HL-60 (cell line): ENCODE measurements around the gene GCSH.

Experiments used
- GABPA ChIP-seq: IDR thresholded peaks from 2 replicates; pipeline ENCODE4 v1.6.1; 2012; ENCODE audit warnings: low read depth
- POLR2AphosphoS5 ChIP-seq: IDR thresholded peaks from 2 replicates; pipeline ENCODE4 v1.6.1; 2012; ENCODE audit warnings: low read depth
- SPI1 ChIP-seq: IDR thresholded peaks from 2 replicates; pipeline ENCODE4 v1.6.1; 2012; ENCODE audit warnings: low read depth, mild to moderate bottlenecking, borderline replicate concordance
- TF ChIP-seq, protein P1 (sequence below): IDR thresholded peaks from one replicate; pipeline ENCODE4 v1.5.1; 2011; ENCODE audit warnings: low read length, control low read depth, inconsistent platforms; ENCODE audit not compliant: insufficient read depth
- TF ChIP-seq, protein P2 (sequence below): IDR thresholded peaks from 2 replicates; pipeline ENCODE4 v1.6.1; 2012; ENCODE audit warnings: low read depth; ENCODE audit not compliant: insufficient replicate concordance

DNA sequence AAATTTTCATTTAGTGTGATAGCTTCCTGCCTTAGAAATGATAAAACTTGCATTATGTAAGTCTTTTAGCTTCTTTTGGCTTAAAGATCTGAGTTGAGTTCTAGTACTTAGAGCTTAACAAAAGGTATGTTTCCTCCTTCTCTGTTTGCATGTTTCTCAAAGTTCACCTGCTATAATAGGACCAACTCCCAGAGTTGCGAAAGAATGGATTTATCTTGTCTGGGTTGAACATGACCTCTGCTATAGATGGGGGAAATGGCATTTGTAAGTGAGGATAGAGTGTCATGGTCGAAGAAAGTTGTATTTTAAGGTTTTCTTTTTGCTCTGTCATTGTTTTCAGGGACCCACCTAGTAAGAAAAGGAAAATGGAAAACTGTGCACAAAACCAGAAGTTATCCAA is 53.4 kb downstream of the GCSH start:
- TF ChIP-seq, protein P1, sequence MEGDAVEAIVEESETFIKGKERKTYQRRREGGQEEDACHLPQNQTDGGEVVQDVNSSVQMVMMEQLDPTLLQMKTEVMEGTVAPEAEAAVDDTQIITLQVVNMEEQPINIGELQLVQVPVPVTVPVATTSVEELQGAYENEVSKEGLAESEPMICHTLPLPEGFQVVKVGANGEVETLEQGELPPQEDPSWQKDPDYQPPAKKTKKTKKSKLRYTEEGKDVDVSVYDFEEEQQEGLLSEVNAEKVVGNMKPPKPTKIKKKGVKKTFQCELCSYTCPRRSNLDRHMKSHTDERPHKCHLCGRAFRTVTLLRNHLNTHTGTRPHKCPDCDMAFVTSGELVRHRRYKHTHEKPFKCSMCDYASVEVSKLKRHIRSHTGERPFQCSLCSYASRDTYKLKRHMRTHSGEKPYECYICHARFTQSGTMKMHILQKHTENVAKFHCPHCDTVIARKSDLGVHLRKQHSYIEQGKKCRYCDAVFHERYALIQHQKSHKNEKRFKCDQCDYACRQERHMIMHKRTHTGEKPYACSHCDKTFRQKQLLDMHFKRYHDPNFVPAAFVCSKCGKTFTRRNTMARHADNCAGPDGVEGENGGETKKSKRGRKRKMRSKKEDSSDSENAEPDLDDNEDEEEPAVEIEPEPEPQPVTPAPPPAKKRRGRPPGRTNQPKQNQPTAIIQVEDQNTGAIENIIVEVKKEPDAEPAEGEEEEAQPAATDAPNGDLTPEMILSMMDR, result no peak
- TF ChIP-seq, protein P2, sequence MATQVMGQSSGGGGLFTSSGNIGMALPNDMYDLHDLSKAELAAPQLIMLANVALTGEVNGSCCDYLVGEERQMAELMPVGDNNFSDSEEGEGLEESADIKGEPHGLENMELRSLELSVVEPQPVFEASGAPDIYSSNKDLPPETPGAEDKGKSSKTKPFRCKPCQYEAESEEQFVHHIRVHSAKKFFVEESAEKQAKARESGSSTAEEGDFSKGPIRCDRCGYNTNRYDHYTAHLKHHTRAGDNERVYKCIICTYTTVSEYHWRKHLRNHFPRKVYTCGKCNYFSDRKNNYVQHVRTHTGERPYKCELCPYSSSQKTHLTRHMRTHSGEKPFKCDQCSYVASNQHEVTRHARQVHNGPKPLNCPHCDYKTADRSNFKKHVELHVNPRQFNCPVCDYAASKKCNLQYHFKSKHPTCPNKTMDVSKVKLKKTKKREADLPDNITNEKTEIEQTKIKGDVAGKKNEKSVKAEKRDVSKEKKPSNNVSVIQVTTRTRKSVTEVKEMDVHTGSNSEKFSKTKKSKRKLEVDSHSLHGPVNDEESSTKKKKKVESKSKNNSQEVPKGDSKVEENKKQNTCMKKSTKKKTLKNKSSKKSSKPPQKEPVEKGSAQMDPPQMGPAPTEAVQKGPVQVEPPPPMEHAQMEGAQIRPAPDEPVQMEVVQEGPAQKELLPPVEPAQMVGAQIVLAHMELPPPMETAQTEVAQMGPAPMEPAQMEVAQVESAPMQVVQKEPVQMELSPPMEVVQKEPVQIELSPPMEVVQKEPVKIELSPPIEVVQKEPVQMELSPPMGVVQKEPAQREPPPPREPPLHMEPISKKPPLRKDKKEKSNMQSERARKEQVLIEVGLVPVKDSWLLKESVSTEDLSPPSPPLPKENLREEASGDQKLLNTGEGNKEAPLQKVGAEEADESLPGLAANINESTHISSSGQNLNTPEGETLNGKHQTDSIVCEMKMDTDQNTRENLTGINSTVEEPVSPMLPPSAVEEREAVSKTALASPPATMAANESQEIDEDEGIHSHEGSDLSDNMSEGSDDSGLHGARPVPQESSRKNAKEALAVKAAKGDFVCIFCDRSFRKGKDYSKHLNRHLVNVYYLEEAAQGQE, result no peak
- TF ChIP-seq GABPA (no peak), POLR2AphosphoS5 (no peak), SPI1 (no peak)
